Measurements from ENCODE around the gene HLA-A.

Gene HLA-A

DNA sequence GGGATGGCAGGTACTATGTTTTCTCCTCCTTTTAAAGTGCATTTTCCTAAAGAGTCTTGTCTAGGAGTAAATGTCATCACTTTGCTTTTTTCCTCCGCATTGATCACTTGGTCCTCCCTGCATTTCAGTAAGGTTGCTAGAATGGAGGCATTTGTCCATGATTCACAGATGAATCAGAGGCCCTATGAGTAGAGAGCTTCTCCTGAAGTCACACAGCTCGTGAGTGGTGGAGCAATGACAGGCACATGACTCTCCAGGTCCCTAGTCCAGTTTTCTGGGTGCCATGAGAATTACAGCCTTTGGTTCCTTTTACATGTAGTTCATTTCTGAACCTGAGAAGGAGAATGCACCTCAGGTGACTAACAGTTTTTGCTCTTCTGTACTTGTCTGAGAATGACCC, 50.5 kb downstream of the HLA-A start:
- Histone ChIP-seq H3K4me1 (ENCODE audit: control insufficient read depth in 1 of 2, insufficient read depth in 2 of 2, low read length in 2 of 2) (no peaks in the 10 kb centered on the region), H3K9me3 (ENCODE audit: control insufficient read depth in 1 of 2, low read length in 2 of 2) (no peaks in the 10 kb centered on the region), H3K36me3 (ENCODE audit: control insufficient read depth in 1 of 2, insufficient read depth in 2 of 2, low read length in 2 of 2) (no peaks in the 10 kb centered on the region), H3K4me3 (ENCODE audit: low read depth in 1 of 2, low read length in 2 of 2) (no peak overlapping the region), H3K27ac (ENCODE audit: low read length) (no peak overlapping the region), H3K27me3 (ENCODE audit: low read depth, low read length) (no peaks in the 10 kb centered on the region)

DNA sequence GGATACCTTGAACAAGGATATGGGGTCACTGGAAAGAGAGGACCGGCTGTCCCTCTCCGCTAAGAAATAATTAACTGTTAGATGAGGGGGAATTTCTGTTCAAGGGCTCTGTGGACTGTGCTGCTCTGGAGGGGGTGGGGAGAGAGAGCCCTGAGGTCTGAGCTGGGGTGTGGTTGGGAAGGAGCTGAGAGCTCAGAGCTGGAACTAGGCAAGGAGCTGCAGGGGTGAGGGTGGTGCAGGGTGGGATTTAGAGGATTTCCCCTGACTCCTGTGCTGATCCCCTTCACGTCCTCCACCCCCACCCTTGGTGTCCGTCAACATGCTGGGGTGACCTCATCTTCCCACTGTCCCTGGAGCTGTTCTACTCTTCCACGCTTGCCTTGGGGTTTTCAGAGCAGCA, 52.5 kb downstream of the HLA-A start:
- Histone ChIP-seq H3K36me3 (ENCODE audit: control insufficient read depth in 1 of 2, insufficient read depth in 2 of 2, low read length in 2 of 2) (no peaks in the 10 kb centered on the region), H3K9me3 (ENCODE audit: control insufficient read depth in 1 of 2, low read length in 2 of 2) (no peaks in the 10 kb centered on the region), H3K4me1 (ENCODE audit: control insufficient read depth in 1 of 2, insufficient read depth in 2 of 2, low read length in 2 of 2) (no peaks in the 10 kb centered on the region), H3K4me3 (ENCODE audit: low read depth in 1 of 2, low read length in 2 of 2) (no peak overlapping the region), H3K27ac (ENCODE audit: low read length) (no peak overlapping the region), H3K27me3 (ENCODE audit: low read depth, low read length) (no peaks in the 10 kb centered on the region)

DNA sequence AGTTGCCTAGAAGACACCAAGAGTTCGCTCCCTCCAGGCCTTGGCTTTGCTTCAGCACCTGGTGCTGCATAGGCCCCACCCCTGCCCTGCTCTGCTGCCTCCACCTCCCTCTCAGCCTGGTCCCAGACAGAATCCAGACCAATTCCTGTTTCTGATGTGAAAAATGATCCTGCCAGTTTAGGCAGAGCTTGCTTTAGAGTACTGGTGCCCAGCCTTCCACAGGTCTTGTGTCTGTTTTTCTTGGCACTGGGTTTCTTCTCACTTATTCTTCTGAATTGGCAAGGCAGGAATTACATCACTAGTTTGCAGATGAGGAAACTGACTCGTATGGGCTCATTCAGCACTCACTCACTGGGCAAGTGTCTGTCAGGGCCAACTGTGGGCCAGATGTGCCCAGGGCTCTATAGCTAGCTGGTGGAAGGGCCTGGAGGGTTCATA, 53.0 kb downstream of the HLA-A start:
- Histone ChIP-seq H3K4me3 (ENCODE audit: low read depth in 1 of 2, low read length in 2 of 2) (no peak overlapping the region), H3K4me1 (ENCODE audit: control insufficient read depth in 1 of 2, insufficient read depth in 2 of 2, low read length in 2 of 2) (no peaks in the 10 kb centered on the region), H3K27ac (ENCODE audit: low read length) (no peak overlapping the region), H3K9me3 (ENCODE audit: control insufficient read depth in 1 of 2, low read length in 2 of 2) (no peaks in the 10 kb centered on the region), H3K27me3 (ENCODE audit: low read depth, low read length) (no peaks in the 10 kb centered on the region), H3K36me3 (ENCODE audit: control insufficient read depth in 1 of 2, insufficient read depth in 2 of 2, low read length in 2 of 2) (no peaks in the 10 kb centered on the region)

Measured in muscle layer of duodenum (tissue), 2 donors.